Central memory CD8-positive, alpha-beta T cell (primary cell): ENCODE data around the gene CAPN8.

Experiments used
- ATAC-seq: fragments of 150-1000 bp; cut with Tn5 transposase; replicated peaks from 2 replicates; pipeline ENCODE4 v1.10.0; 2022; ENCODE audit warnings: mild to moderate bottlenecking, moderate FRiP score, moderate number of reproducible peaks; ENCODE audit not compliant: poor library complexity, severe bottlenecking; ENCODE audit errors: extremely low read depth
- DNase-seq, 2 donors: peaks; one replicate each; pipeline ENCODE4 v3.0.0; 2021; ENCODE audit warnings: low spot score in 2 of 2
- H3K27ac Mint-ChIP-seq: one replicate; pipeline ENCODE4 v1.8.0; 2022; ENCODE audit warnings: low read depth, mild to moderate bottlenecking, moderate library complexity, mixed read lengths
- H3K27me3 Mint-ChIP-seq: one replicate; pipeline ENCODE4 v1.8.0; 2022; ENCODE audit warnings: mixed read lengths
- H3K36me3 Mint-ChIP-seq: one replicate; pipeline ENCODE4 v1.8.0; 2022; ENCODE audit warnings: mild to moderate bottlenecking, moderate library complexity, mixed read lengths; ENCODE audit not compliant: insufficient read depth
- H3K4me1 Mint-ChIP-seq: one replicate; pipeline ENCODE4 v1.8.0; 2022; ENCODE audit warnings: mixed read lengths
- H3K4me3 Mint-ChIP-seq: one replicate; pipeline ENCODE4 v1.8.0; 2022; ENCODE audit warnings: mild to moderate bottlenecking, moderate library complexity, mixed read lengths
- H3K9me3 Mint-ChIP-seq: one replicate; pipeline ENCODE4 v1.8.0; 2022; ENCODE audit warnings: mixed read lengths

The CAPN8 gene

GRCh38 chr1:223665592-223666312 is at the start of gene CAPN8:
Gene CAPN8, minus strand, starts transcription at chr1:223665701. Its CDS starts 55 bp downstream, at chr1:223665646.
- no peak for ATAC-seq
- no peaks in the 10 kb centered on the region for H3K9me3 Mint-ChIP-seq
- H3K4me1 Mint-ChIP-seq, result no peaks in the 10 kb centered on the region

GRCh38 chr1:223714849-223715603 is 49.5 kb upstream of the CAPN8 start:
- ATAC-seq (no peak), DNase-seq (no peak)
- peak overlapping the region; percentile 77 for H3K4me3 Mint-ChIP-seq
- no peaks in the 10 kb centered on the region for H3K27me3 Mint-ChIP-seq
- H3K4me1 Mint-ChIP-seq, result peaks cover 62% of the 10 kb centered on the region
- peaks cover 37% of the 10 kb centered on the region for H3K36me3 Mint-ChIP-seq
- peak overlapping the region; percentile 79 for H3K27ac Mint-ChIP-seq
- no peaks in the 10 kb centered on the region for H3K9me3 Mint-ChIP-seq

More at GRCh38 chr1:223665592-223666312, at the start of gene CAPN8:
- Mint-ChIP-seq H3K27me3 (peaks cover 9% of the 10 kb centered on the region), H3K36me3 (no peaks in the 10 kb centered on the region), H3K4me3 (no peak within 1 kb of the TSS), H3K27ac (no peak within 1 kb of the TSS)
- no peak for DNase-seq

GRCh38 chr1:223714421-223714724 is 48.9 kb upstream of the CAPN8 start:
- DNase-seq (no peak), ATAC-seq (no peak)
- H3K4me3 Mint-ChIP-seq, result peak overlapping the region; percentile 77
- peaks cover 32% of the 10 kb centered on the region for H3K36me3 Mint-ChIP-seq
- H3K27ac Mint-ChIP-seq, result peak overlapping the region; percentile 79
- H3K4me1 Mint-ChIP-seq, result peaks cover 62% of the 10 kb centered on the region
- no peaks in the 10 kb centered on the region for H3K9me3 Mint-ChIP-seq
- H3K27me3 Mint-ChIP-seq, result no peaks in the 10 kb centered on the region

GRCh38 chr1:223713546-223714420 is 48.3 kb upstream of the CAPN8 start:
- H3K9me3 Mint-ChIP-seq, result no peaks in the 10 kb centered on the region
- peaks cover 65% of the 10 kb centered on the region for H3K4me1 Mint-ChIP-seq
- peaks cover 26% of the 10 kb centered on the region for H3K36me3 Mint-ChIP-seq
- H3K27me3 Mint-ChIP-seq, result no peaks in the 10 kb centered on the region
- H3K4me3 Mint-ChIP-seq, result peak overlapping the region; percentile 77
- DNase-seq (no peak), ATAC-seq (peak; percentile 10)
- H3K27ac Mint-ChIP-seq, result peak overlapping the region; percentile 79

- Mint-ChIP-seq H3K4me3 (peak overlapping the region; percentile 77), H3K36me3 (peaks cover 19% of the 10 kb centered on the region), H3K27me3 (no peaks in the 10 kb centered on the region), H3K9me3 (no peaks in the 10 kb centered on the region), H3K27ac (peak overlapping the region; percentile 79), H3K4me1 (peaks cover 67% of the 10 kb centered on the region)
- peak; percentile 21 for ATAC-seq
- peak in 1 of 2 donors; percentile 24 for DNase-seq
Measured at GRCh38 chr1:223712850-223713474, 47.5 kb upstream of the CAPN8 start.

GRCh38 chr1:223712194-223712849 is 46.8 kb upstream of the CAPN8 start, which contains the start of gene CAPN2:
Gene CAPN2, plus strand, starts transcription at chr1:223712539. Its CDS starts 102 bp downstream, at chr1:223712641.
- peak within 1 kb of the TSS; percentile 77 for H3K4me3 Mint-ChIP-seq
- H3K27ac Mint-ChIP-seq, result peak within 1 kb of the TSS; percentile 79
- no peaks in the 10 kb centered on the region for H3K9me3 Mint-ChIP-seq
- peaks cover 60% of the 10 kb centered on the region for H3K4me1 Mint-ChIP-seq
- H3K36me3 Mint-ChIP-seq, result peaks cover 16% of the 10 kb centered on the region
- H3K27me3 Mint-ChIP-seq, result no peaks in the 10 kb centered on the region
- DNase-seq, result peak in 1 of 2 donors; percentile 25
- ATAC-seq, result peak; percentile 20

GRCh38 chr1:223711747-223712193 is 46.3 kb upstream of the CAPN8 start:
- peak overlapping the region; percentile 70 for H3K27ac Mint-ChIP-seq
- H3K27me3 Mint-ChIP-seq, result no peaks in the 10 kb centered on the region
- H3K36me3 Mint-ChIP-seq, result peaks cover 15% of the 10 kb centered on the region
- peak overlapping the region; percentile 62 for H3K4me3 Mint-ChIP-seq
- no peak for ATAC-seq
- H3K9me3 Mint-ChIP-seq, result no peaks in the 10 kb centered on the region
- no peak for DNase-seq
- H3K4me1 Mint-ChIP-seq, result peaks cover 55% of the 10 kb centered on the region

GRCh38 chr1:223711173-223711572 is 45.7 kb upstream of the CAPN8 start:
- ATAC-seq, result no peak
- H3K4me3 Mint-ChIP-seq, result peak overlapping the region; percentile 62
- DNase-seq, result no peak
- peaks cover 49% of the 10 kb centered on the region for H3K4me1 Mint-ChIP-seq
- no peaks in the 10 kb centered on the region for H3K27me3 Mint-ChIP-seq
- no peaks in the 10 kb centered on the region for H3K9me3 Mint-ChIP-seq
- H3K36me3 Mint-ChIP-seq, result peaks cover 11% of the 10 kb centered on the region
- H3K27ac Mint-ChIP-seq, result no peak overlapping the region

GRCh38 chr1:223710179-223711133 is 45.0 kb upstream of the CAPN8 start:
- no peak overlapping the region for H3K4me3 Mint-ChIP-seq
- no peak overlapping the region for H3K27ac Mint-ChIP-seq
- peaks cover 42% of the 10 kb centered on the region for H3K4me1 Mint-ChIP-seq

GRCh38 chr1:223709598-223709997 is 44.1 kb upstream of the CAPN8 start:
- Mint-ChIP-seq H3K36me3 (peaks cover 7% of the 10 kb centered on the region), H3K27ac (no peak overlapping the region), H3K4me3 (no peak overlapping the region), H3K27me3 (no peaks in the 10 kb centered on the region), H3K4me1 (peaks cover 38% of the 10 kb centered on the region), H3K9me3 (no peaks in the 10 kb centered on the region)
- DNase-seq (no peak), ATAC-seq (no peak)

More at GRCh38 chr1:223710179-223711133, 45.0 kb upstream of the CAPN8 start:
- Mint-ChIP-seq H3K27me3 (no peaks in the 10 kb centered on the region), H3K36me3 (peaks cover 11% of the 10 kb centered on the region), H3K9me3 (no peaks in the 10 kb centered on the region)
- ATAC-seq (no peak), DNase-seq (no peak)
